Tongue (tissue), 2 donors: Measurements from ENCODE around the gene TRIP11. TPM values are rescaled to one million over a fixed set of nuclear protein-coding genes. Genes with fewer than 3 reads are reported as not detected.
A peak's percentile ranks its signal among the peaks of the same experiment; 100 is the strongest.

Experiments
- DNase-seq: peaks from one replicate; pipeline ENCODE4 v3.0.0-alpha.2; 2015
- total RNA-seq: library from RNA; depleted of rRNA; stranded (reverse); fragments of >200 nt; gene quantifications from one replicate; pipeline ENCODE4 v1.2.3, GENCODE V29; 2014

TRIP11 gene
- total RNA-seq, 1 donor from 2014 or later: 64.5 TPM

GRCh38 chr14:92010644-92011043, 29.2 kb downstream of the TRIP11 start:
- no peak for DNase-seq

GRCh38 chr14:92009604-92010003, 30.3 kb downstream of the TRIP11 start:
- DNase-seq: no peak

GRCh38 chr14:92005019-92005418, 34.8 kb downstream of the TRIP11 start:
- no peak for DNase-seq

- no peak for DNase-seq
These were observed 35.8 kb downstream of the TRIP11 start for GRCh38 chr14:92004062-92004461.

GRCh38 chr14:91998667-91999570, 40.9 kb downstream of the TRIP11 start:
- DNase-seq: no peak

- DNase-seq: no peak
These were observed 42.4 kb downstream of the TRIP11 start for GRCh38 chr14:91997492-91997891.

GRCh38 chr14:91996948-91997371, 42.9 kb downstream of the TRIP11 start:
- DNase-seq: peak; percentile 78

- no peak for DNase-seq
These were observed 52.7 kb downstream of the TRIP11 start for GRCh38 chr14:91987192-91987591.

- DNase-seq: no peak
These were observed 54.2 kb downstream of the TRIP11 start for GRCh38 chr14:91985521-91986255.

GRCh38 chr14:91985008-91985407, 54.9 kb downstream of the TRIP11 start:
- no peak for DNase-seq

GRCh38 chr14:91983588-91983987, 56.3 kb downstream of the TRIP11 start:
- peak; percentile 33 for DNase-seq

- DNase-seq: no peak
These were observed 59.7 kb downstream of the TRIP11 start for GRCh38 chr14:91980157-91980556.

- no peak for DNase-seq
These were observed 62.0 kb downstream of the TRIP11 start for GRCh38 chr14:91977884-91978283.

GRCh38 chr14:91975763-91976162, 64.1 kb downstream of the TRIP11 start:
- no peak for DNase-seq

- no peak for DNase-seq
These were observed 68.6 kb downstream of the TRIP11 start for GRCh38 chr14:91971188-91971778.

GRCh38 chr14:91968280-91968679, 71.6 kb downstream of the TRIP11 start:
- no peak for DNase-seq

- no peak for DNase-seq
These were observed 75.1 kb downstream of the TRIP11 start for GRCh38 chr14:91964724-91965123.

- no peak for DNase-seq
These were observed 75.8 kb downstream of the TRIP11 start for GRCh38 chr14:91964011-91964410.

GRCh38 chr14:91963465-91963864, 76.4 kb downstream of the TRIP11 start:
- no peak for DNase-seq

- DNase-seq: no peak
These were observed 78.3 kb downstream of the TRIP11 start for GRCh38 chr14:91961297-91962220.

GRCh38 chr14:91957876-91958313, 82.0 kb downstream of the TRIP11 start:
- no peak for DNase-seq

- DNase-seq: no peak
These were observed 83.2 kb downstream of the TRIP11 start for GRCh38 chr14:91956616-91957015.
